HCT116 (cell line): ENCODE results near the gene LRRIQ4. TPM values are rescaled to one million over a fixed set of nuclear protein-coding genes. Genes with fewer than 3 reads are reported as not detected.

ENCODE experiments used
- ATAC-seq: fragments of 200-7000 bp; cut with Tn5 transposase; 2 replicates; pipeline ENCODE4 v1.9.1; 2020; ENCODE audit warnings: mild to moderate bottlenecking, moderate library complexity
- BruUV-seq: library from RNA; stranded (reverse); fragments of 400-500 nt; replicated peaks from 2 replicates; lab custom pipeline; 2021; lab: Mats Ljungman, UMichigan
- CTCF ChIA-PET: fragments of 300-600 bp; sonication (Branson Sonifier 250); formaldehyde crosslinking; loops from one replicate; lab custom pipeline; 2021; ENCODE audit warnings: antibody characterized with exemption; lab: Charles Lee
- POLR2A ChIA-PET: fragments of 300-600, 350-600 bp; sonication (Branson Sonifier 250); formaldehyde crosslinking; loops from one replicate; lab custom pipeline; 2021; ENCODE audit warnings: antibody characterized with exemption; lab: Charles Lee
- RAD21 ChIA-PET, 2 experiments: fragments of 300-600 bp; sonication (Branson Sonifier 250); formaldehyde crosslinking; loops; one replicate each; lab custom pipeline; 2023; ENCODE audit warnings: low total read pairs in 2 of 2; ENCODE audit not compliant: uncharacterized antibody in 2 of 2, unreplicated experiment in 2 of 2, low non-redundant PET in 1 of 2; lab: Charles Lee
- DNase-seq: peaks from one replicate; pipeline ENCODE4 v3.0.0-alpha.2; 2010; ENCODE audit warnings: low read depth, low spot score
- H2AFZ ChIP-seq: fragments of 200-600 bp; shearing (Covaris generic), sonication (generic); 2 replicates; pipeline ENCODE4 v1.6.1; 2017; ENCODE audit warnings: low read depth, mixed run types, mixed read lengths, antibody characterized with exemption, low read length; ENCODE audit not compliant: poor library complexity, severe bottlenecking
- H3K27ac ChIP-seq: 2 replicates; pipeline ENCODE4 v1.5.1; 2012; ENCODE audit warnings: low read depth, low read length
- H3K27me3 ChIP-seq: fragments of 200-600 bp; sonication (generic); 2 replicates; pipeline ENCODE4 v1.6.1; 2016; ENCODE audit warnings: mixed run types, low read length, mixed read lengths; ENCODE audit not compliant: insufficient read depth
- H3K36me3 ChIP-seq, 2 experiments: fragments of 200-500 bp in 1 of 2; fragments of 200-600 bp in 1 of 2; sonication (Bioruptor generic) in 1 of 2; sonication (generic) in 1 of 2; 2 replicates each; pipeline versions ENCODE4 v1.5.1 to v1.6.1; 2014 to 2016; ENCODE audit warnings: low read length in 2 of 2, inconsistent platforms in 1 of 2, mixed read lengths in 1 of 2, mixed run types in 1 of 2; ENCODE audit not compliant: insufficient read depth in 2 of 2, control insufficient read depth in 1 of 2
- H3K4me1 ChIP-seq, 2 experiments: fragments of 200-600 bp in 1 of 2; sonication (generic) in 1 of 2; 2 replicates each; pipeline versions ENCODE4 v1.5.1 to v1.6.1; 2012 to 2017; ENCODE audit warnings: low read length in 2 of 2, inconsistent platforms in 1 of 2, mild to moderate bottlenecking in 1 of 2, mixed read lengths in 1 of 2, mixed run types in 1 of 2, moderate library complexity in 1 of 2; ENCODE audit not compliant: insufficient read depth in 2 of 2, control insufficient read depth in 1 of 2
- H3K4me2 ChIP-seq: fragments of 200-600 bp; sonication (generic); 2 replicates; pipeline ENCODE4 v1.6.1; 2017; ENCODE audit warnings: mixed run types, low read length, mixed read lengths
- H3K4me3 ChIP-seq, 2 experiments: fragments of 200-600 bp in 1 of 2; sonication (generic) in 1 of 2; replicated peaks in 1 of 2; 2 replicates each; pipeline ENCODE4 v1.5.1; 2011 to 2016; ENCODE audit warnings: low read length in 2 of 2, control low read depth in 1 of 2, low read depth in 1 of 2, mild to moderate bottlenecking in 1 of 2, mixed read lengths in 1 of 2, mixed run types in 1 of 2
- H3K79me2 ChIP-seq: fragments of 200-600 bp; sonication (generic); 2 replicates; pipeline ENCODE4 v1.6.1; 2017; ENCODE audit warnings: mild to moderate bottlenecking, mixed run types, low read length, moderate library complexity, mixed read lengths; ENCODE audit not compliant: insufficient read depth
- H3K9ac ChIP-seq: fragments of 200-600 bp; sonication (generic); 2 replicates; pipeline ENCODE4 v1.6.1; 2016; ENCODE audit warnings: low read length, mixed read lengths
- H3K9me2 ChIP-seq: fragments of 200-600 bp; sonication (generic), shearing (Covaris generic); 2 replicates; pipeline ENCODE4 v1.6.1; 2017; ENCODE audit warnings: mixed run types, mild to moderate bottlenecking, moderate library complexity; ENCODE audit not compliant: insufficient read depth
- H3K9me3 ChIP-seq, 2 experiments: fragments of 200-500 bp in 1 of 2; fragments of 200-600 bp in 1 of 2; sonication (Bioruptor generic) in 1 of 2; sonication (generic) in 1 of 2; 2 replicates each; pipeline ENCODE4 v1.6.1; 2014 to 2017; ENCODE audit warnings: low read length in 2 of 2, mixed read lengths in 2 of 2, inconsistent platforms in 1 of 2, low read depth in 1 of 2, mild to moderate bottlenecking in 1 of 2, mixed run types in 1 of 2, moderate library complexity in 1 of 2; ENCODE audit not compliant: control insufficient read depth in 1 of 2, insufficient read depth in 1 of 2
- H4K20me1 ChIP-seq: fragments of 200-600 bp; sonication (generic), shearing (Covaris generic); 2 replicates; pipeline ENCODE4 v1.6.1; 2017; ENCODE audit warnings: mixed run types, mild to moderate bottlenecking, moderate library complexity; ENCODE audit not compliant: insufficient read depth
- ATF3 ChIP-seq: IDR thresholded peaks from 2 replicates; pipeline ENCODE4 v1.6.1; 2012
- CBX3 ChIP-seq: IDR thresholded peaks from 2 replicates; pipeline ENCODE4 v1.6.1; 2012; ENCODE audit warnings: low read depth
- CEBPB ChIP-seq: IDR thresholded peaks from 2 replicates; pipeline ENCODE4 v1.6.1; 2012; ENCODE audit warnings: low read depth
- CTCF ChIP-seq, 3 experiments: fragments of 200-600 bp in 1 of 3; sonication (generic) in 1 of 3; IDR thresholded peaks in 2 of 3; conservative IDR thresholded peaks in 1 of 3; 2 replicates each; pipeline ENCODE4 v1.5.1; 2012 to 2017; ENCODE audit warnings: low read depth in 2 of 3, low read length in 2 of 3, antibody characterized with exemption in 1 of 3, borderline replicate concordance in 1 of 3, control low read depth in 1 of 3, mild to moderate bottlenecking in 1 of 3, mixed read lengths in 1 of 3, mixed run types in 1 of 3, moderate library complexity in 1 of 3; ENCODE audit not compliant: insufficient read depth in 1 of 3
- EGR1 ChIP-seq: IDR thresholded peaks from 2 replicates; pipeline ENCODE4 v1.6.1; 2012; ENCODE audit warnings: low read depth
- EZH2 ChIP-seq: fragments of 200-600 bp; sonication (generic); IDR thresholded peaks from 2 replicates; pipeline ENCODE4 v1.6.1; 2017; ENCODE audit warnings: antibody characterized with exemption, mixed run types
- JUND ChIP-seq: IDR thresholded peaks from 2 replicates; pipeline ENCODE4 v1.6.1; 2012
- POLR2A ChIP-seq: IDR thresholded peaks from 2 replicates; pipeline ENCODE4 v1.7.0; 2011; ENCODE audit warnings: borderline replicate concordance; ENCODE audit not compliant: insufficient read depth, insufficient read length; ENCODE audit errors: extremely low read depth
- POLR2AphosphoS5 ChIP-seq: IDR thresholded peaks from 2 replicates; pipeline ENCODE4 v1.6.1; 2011; ENCODE audit warnings: mild to moderate bottlenecking, low read depth, low read length, moderate library complexity
- RAD21 ChIP-seq: IDR thresholded peaks from 2 replicates; pipeline ENCODE4 v1.6.1; 2012; ENCODE audit warnings: low read depth, mild to moderate bottlenecking
- SIN3A ChIP-seq: IDR thresholded peaks from 2 replicates; pipeline ENCODE4 v1.6.1; 2012; ENCODE audit warnings: low read depth
- TCF7L2 ChIP-seq: IDR thresholded peaks from 2 replicates; pipeline ENCODE4 v1.7.0; 2011; ENCODE audit warnings: borderline replicate concordance, inconsistent platforms; ENCODE audit not compliant: insufficient read depth, insufficient read length; ENCODE audit errors: extremely low read depth
- YY1 ChIP-seq: IDR thresholded peaks from 2 replicates; pipeline ENCODE4 v1.6.1; 2011; ENCODE audit warnings: low read length, low read depth, moderate library complexity, mild to moderate bottlenecking; ENCODE audit not compliant: insufficient replicate concordance; ENCODE audit errors: extremely low read depth
- ZBTB33 ChIP-seq: IDR thresholded peaks from 2 replicates; pipeline ENCODE4 v1.6.1; 2011; ENCODE audit warnings: mild to moderate bottlenecking, low read length, moderate library complexity; ENCODE audit not compliant: insufficient replicate concordance; ENCODE audit errors: extremely low read depth
- ZFX ChIP-seq: fragments of 450-650 bp; IDR thresholded peaks from 2 replicates; pipeline ENCODE4 v1.6.1; 2017
- intact Hi-C: fragments of 100-400 bp; cut with micrococcal nuclease; formaldehyde crosslinking; loops from 2 replicates; pipeline ENCODE4 v1.10.0; 2022
- total RNA-seq: library from RNA; stranded (reverse); gene quantifications from one replicate; pipeline ENCODE4 v1.2.1, GENCODE V29; 2021; ENCODE audit not compliant: unreplicated experiment

The LRRIQ4 gene
- total RNA-seq, 1 experiment from 2014 or later, result not detected

GRCh38 chr3:169769287-169770181 lies 43.1 kb upstream of the LRRIQ4 start, which contains the start of gene ACTRT3:
TSS of gene ACTRT3 (minus strand) at chr3:169769561. CDS start at chr3:169769520, 41 bp downstream.
- DNase-seq, result peak; percentile 35

More at GRCh38 chr3:169769287-169770181, 43.1 kb upstream of the LRRIQ4 start, which contains the start of gene ACTRT3:
- peak within 1 kb of the TSS; percentile 70 for H2AFZ ChIP-seq
- H4K20me1 ChIP-seq, result no peaks in the 10 kb centered on the region
- no peak for TF ChIP-seq CEBPB
- TF ChIP-seq ZFX, result peak; percentile 56; the same call in 1 of the 2 replicates
- peak; percentile 11 for TF ChIP-seq TCF7L2
- TF ChIP-seq RAD21, result no peak
- no peak for TF ChIP-seq SIN3A
- TF ChIP-seq YY1, result no peak
- TF ChIP-seq POLR2A, result no peak
- no peak for TF ChIP-seq EZH2
- TF ChIP-seq EGR1, result no peak
- no peak for TF ChIP-seq JUND
- no peak for TF ChIP-seq ZBTB33
- TF ChIP-seq CBX3, result no peak
- TF ChIP-seq ATF3, result no peak
- TF ChIP-seq CTCF (IDR thresholded peaks at IDR 0.05 in 2 of 3, conservative IDR thresholded peaks at IDR 0.05 in 1 of 3; ENCODE audit: borderline replicate concordance in 1 of 3, insufficient read depth in 1 of 3, low read depth in 2 of 3, low read length in 2 of 3), result no peak
- TF ChIP-seq POLR2AphosphoS5, result peak; percentile 52
- H3K9ac ChIP-seq, result peak within 1 kb of the TSS; percentile 64
- peak within 1 kb of the TSS; percentile 72 for H3K4me2 ChIP-seq
- POLR2A ChIA-PET, result interaction anchor here (1.5 kb wide), 1 partner anchor 1100 kb away, joined by 4 read pairs; the partner anchor contains the start of gene RPL22L1
- peak within 1 kb of the TSS; percentile 51 to 56 for H3K4me3 ChIP-seq
- H3K27ac ChIP-seq, result peak within 1 kb of the TSS; percentile 78
- peaks cover 19% of the 10 kb centered on the region for H3K79me2 ChIP-seq
- H3K27me3 ChIP-seq, result no peaks in the 10 kb centered on the region
- H3K4me1 ChIP-seq, result peaks cover 3 to 20% of the 10 kb centered on the region in 2 experiments; a peak in 1 of 4 replicates
- RAD21 ChIA-PET, result interaction anchor here in 1 of 2 experiments (0.6 kb wide), 1 partner anchor 71 kb away, joined by 3 read pairs; no protein-coding TSS in a partner anchor
- peaks cover 0 to under 1% of the 10 kb centered on the region in 2 experiments; a peak in 1 of 4 replicates for H3K36me3 ChIP-seq
- H3K9me3 ChIP-seq, result no peaks in the 10 kb centered on the region
- CTCF ChIA-PET, result interaction anchor here (0.6 to 0.8 kb wide), 2 partner anchors 165 to 641 kb away, joined by 3 read pairs; no protein-coding TSS in a partner anchor
- intact Hi-C loops, result loop anchor here (10.0 kb wide), 1 partner anchor 415 kb away; the partner anchor contains the start of gene PHC3
- no TSS peak for BruUV-seq
- peak; percentile 16 for ATAC-seq
- H3K9me2 ChIP-seq, result no peaks in the 10 kb centered on the region
